HG03103 (cell line): ENCODE measurements around the gene LMF1.

Experiments
- ATAC-seq: cut with Tn5 transposase; IDR thresholded peaks from one replicate; pipeline ENCODE4 v1.9.1; 2021; ENCODE audit warnings: low read depth; ENCODE audit not compliant: unreplicated experiment

The LMF1 gene

DNA sequence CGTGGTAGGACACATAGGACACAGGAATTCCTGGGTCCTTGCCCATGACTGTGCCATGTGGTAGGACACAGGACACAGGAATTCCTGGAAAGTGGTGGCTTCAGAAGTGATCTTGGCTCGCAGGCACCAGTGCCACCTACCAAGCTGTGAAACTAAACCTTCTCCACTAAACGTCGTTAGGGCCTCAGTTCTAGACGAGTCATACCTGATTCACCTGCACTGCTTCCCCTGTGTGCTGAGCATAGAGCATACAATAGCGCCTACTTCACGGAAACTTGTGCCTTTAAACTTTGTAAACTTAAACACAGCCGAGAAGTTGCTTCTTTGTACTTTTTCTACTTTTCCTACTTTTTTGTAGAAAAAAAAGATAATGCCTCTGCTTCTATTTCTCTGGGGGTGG, 15.6 kb upstream of the LMF1 start:
- ATAC-seq: no peak

DNA sequence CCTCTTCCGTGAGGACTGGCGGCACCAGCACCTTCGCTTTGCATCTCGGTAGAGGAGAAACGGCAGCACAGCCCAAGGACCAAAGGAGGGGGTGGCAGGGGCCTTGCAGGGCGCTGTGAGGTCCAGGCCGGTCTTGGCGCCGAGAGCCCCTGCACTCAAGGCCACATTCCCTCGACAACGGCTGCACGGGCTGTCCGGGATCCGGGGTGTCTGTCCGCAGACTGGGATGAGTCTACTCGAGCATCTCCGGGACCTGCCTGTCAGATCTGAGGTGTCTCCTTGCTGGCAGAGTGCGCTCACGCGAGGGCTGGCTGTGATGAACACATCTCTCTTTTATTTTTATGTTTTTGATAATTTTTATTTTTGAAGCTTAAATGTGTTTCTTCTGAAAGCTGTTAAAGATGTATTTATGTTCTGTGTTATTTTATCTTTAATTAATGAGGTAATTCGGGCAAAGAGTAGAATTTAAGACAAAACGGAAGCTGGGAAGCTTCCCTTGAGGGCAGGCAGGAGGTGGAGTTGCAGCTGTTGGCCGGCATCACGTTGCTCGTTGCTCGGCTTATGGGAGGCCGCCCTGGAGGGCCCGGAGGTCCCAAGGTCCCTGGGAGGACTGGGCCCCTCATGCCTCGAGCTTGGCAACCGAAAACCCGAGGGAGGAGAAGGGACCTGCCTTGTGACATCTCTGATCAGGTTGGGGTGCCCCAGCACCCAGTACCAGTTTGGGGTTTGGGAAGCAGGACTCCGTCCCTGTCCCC, 15.0 kb upstream of the LMF1 start:
- ATAC-seq: no peak

DNA sequence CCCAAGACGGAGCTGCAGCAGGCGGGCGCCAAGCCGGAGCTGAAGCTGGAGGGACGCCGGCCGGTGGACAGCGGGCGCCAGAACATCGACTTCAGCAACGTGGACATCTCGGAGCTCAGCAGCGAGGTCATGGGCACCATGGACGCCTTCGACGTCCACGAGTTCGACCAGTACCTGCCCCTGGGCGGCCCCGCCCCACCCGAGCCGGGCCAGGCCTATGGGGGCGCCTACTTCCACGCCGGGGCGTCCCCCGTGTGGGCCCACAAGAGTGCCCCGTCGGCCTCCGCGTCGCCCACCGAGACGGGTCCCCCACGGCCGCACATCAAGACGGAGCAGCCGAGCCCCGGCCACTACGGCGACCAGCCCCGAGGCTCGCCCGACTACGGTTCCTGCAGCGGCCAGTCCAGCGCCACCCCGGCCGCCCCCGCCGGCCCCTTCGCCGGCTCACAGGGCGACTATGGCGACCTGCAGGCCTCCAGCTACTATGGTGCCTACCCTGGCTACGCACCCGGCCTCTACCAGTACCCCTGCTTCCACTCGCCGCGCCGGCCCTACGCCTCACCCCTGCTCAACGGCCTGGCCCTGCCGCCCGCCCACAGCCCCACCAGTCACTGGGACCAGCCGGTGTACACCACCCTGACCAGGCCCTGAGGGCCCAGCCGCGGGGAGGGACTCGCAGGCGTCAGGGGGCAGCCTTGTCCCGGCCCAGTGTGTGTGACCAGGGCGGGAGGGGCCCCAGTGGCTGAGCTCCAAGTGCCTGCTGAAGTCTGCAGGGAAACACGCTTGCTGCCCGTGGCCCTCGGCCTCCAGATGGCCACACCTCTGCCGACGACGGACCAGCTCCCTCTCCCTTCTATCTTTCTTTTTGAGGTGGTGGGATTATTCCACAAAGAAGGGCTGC, 14.2 kb upstream of the LMF1 start:
- ATAC-seq: no peak

DNA sequence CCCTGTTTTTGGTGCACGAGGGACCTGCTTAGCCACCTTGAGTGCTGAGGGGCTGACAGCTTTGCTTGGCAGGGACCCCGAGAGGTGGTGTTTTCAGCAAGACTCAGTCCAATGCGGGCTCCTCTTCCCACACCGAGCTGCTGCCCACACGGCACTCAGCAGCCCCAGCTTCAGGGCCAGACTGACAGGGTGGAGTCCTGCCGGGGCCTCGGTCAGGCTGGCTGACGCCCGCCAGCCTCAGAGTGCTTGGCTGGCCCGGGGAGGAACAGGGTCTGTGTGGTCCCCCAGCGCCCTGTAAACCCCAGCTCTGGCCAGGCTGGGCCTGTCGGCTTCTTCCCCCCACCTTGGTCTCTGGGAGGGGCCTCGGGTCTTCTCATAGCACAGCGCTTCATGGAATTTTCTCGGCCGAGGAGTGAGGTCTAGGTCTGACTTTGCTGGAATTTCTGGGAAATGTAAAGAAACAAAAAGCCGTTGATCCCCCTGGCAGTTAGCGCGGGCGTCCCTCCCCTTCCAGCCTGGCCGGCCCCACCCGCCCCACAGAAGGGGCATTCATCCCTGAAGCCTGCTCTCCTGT, 13.4 kb upstream of the LMF1 start:
- ATAC-seq: no peak

DNA sequence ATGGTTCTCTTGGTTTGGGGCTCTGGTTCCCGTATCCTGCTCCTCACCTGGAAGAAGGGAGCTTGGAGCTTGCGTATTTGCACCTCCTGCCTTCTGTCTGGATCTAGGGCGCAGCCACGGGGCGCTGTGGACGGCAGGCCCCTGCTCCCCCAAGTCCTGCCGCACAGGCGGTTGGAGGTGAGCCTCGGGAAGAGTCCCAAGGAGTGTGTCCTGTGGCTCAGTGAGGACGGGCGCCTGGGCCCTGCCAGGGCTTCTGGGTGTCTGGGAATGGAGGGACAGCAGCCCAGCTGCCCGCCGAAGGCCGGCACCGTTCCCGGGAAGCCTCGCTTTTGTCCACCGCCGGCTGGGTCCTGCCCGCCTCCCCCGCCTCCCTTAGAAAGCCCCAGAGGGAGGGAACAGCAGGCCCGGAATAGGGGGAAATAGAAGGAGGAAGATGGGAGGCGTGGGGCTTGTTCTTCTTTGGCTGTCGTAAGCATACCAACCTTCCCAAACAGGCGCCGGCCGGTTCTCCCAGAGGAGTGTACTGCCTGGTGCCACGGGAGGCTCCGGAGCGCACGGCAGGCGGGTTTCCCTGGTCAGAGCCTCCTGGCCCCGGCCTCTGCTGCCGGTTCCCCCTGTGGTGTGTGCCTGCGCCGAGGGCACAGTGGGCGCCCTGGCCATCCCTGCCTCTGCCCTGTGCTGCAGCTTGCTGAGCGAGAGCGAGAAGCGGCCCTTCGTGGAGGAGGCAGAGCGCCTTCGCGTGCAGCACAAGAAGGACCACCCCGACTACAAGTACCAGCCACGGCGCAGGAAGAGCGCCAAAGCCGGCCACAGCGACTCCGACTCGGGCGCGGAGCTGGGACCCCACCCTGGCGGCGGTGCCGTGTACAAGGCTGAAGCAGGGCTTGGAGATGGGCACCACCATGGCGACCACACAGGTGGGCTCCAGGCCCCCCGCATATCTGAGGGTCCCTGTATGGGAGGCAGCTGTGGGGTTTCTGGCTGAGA, 12.6 kb upstream of the LMF1 start:
- no peak for ATAC-seq

DNA sequence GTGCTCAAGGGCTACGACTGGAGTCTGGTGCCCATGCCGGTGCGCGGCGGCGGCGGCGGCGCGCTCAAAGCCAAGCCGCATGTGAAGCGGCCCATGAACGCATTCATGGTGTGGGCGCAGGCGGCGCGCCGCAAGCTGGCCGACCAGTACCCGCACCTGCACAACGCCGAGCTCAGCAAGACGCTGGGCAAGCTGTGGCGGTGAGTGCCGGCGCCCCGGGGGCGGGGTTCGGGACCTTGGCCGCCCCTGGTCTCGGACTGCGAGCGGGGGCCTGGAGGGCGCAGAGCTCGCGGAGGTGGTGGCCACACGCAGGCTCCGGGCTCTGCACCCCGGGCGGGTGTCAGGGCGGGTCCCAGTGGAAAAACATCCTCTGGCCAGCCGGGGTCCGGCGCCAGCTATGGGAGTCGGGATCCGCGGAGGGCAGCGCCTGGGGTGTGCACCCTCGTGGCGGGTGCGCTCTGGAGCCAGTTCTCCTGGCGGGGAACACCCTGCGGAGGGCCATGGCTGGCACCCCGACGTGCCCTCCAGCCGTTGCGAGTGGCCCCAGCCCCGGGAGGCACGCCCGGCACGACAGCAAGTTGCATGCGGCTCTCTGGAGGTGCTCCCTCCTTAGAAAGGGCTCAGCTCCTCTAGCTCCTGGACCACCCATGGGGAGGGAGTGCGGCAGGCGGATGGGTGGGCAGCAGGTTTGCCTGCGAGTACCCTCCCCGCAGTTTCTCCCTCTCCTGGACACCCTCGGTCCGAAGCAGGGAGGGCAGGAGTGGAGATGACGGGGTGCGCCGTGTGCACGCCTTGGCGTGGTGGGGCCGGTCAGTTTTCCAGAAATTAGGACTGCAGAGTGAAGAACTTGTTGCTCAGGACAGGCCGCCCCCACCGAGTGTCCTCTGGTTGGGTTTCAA, 11.6 kb upstream of the LMF1 start:
- no peak for ATAC-seq

DNA sequence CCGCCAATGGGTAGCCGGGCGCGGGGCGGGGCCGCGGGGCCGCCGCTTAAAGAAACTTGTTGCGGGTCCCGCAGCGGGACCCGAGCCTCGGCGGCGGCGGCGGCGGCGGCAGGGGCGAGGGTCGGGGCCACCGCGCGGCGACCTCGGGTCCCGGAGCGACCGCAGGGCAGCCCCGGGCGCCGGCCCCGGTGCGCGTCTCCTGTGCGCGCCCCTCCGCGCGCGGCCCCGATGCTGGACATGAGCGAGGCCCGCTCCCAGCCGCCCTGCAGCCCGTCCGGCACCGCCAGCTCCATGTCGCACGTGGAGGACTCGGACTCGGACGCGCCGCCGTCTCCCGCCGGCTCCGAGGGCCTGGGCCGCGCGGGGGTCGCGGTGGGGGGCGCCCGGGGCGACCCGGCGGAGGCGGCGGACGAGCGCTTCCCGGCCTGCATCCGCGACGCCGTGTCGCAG, 10.9 kb upstream of the LMF1 start, which contains the start of gene SOX8:
Gene SOX8 (plus strand): TSS at position 76 of the 450 bp plus-strand sequence. CDS start 153 bp downstream, at position 229.
- no peak for ATAC-seq

DNA sequence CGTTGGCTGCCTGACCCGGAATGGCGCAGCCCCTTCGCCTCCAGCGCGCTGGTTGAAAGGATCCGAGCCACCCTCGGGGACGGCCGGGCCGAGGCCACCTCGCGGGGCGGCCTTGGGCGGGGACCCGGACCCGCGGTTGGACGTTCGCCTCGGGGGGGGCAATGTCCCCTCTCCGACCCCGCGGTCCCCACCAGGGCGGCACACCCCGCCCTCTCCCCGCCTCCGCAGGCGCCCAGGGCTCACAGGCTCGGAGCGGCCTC, 9.7 kb upstream of the LMF1 start:
- ATAC-seq: no peak

DNA sequence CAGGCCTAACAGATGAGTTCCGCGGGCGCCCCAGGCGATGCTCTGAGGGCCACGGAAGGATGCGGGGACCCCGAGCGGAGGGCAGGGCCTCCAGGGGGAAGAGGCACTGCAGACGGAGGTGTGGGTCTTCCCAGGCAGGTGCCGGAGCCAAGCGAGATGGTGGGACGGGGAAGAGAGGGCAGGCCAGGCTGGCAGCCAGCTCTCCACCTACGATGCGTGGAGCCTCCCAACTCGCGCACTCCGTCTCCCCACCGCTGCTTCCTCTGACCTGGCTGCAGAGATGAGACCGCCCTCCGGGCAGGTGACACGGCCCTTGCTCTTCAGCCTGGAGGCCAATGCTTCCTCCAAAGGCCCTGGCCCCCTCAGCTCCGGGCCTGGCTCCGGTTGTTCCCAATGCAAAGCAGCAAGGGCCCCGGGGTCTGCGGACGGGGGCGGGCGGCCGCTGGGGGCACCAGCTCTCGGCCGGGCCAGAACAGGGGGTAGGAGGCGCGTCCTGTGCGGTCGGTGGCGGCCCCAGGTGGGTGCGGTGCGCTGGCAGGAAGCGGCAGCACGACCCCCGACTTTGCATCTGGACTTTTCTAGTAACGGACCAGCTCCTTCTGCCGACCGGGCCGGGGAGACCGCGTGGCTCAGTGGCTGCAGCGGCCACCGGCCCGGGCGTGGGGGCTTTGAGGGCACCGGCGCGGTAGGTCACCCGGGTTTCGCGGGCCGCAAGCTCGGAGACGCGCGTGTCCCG, 9.2 kb upstream of the LMF1 start:
- ATAC-seq: no peak

DNA sequence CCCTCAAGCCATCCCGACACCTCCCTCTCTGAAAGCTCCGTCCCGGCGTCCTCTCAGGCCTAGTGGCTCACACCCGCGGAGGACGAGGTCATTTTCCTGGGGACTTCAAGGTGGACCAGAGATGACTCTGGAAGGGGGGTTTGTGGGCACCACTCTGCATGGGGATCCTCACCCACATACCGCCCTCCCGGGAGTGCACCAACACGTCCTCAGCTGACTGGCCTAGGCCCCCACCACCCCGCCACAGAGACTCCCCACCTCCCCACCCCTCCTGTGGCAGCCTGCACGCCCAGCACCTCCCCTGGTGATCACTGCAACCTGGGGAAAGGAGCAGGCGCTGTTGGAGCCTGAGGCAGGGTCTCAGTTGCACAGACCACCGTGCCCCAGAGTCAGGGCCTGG, 8.4 kb upstream of the LMF1 start:
- no peak for ATAC-seq

DNA sequence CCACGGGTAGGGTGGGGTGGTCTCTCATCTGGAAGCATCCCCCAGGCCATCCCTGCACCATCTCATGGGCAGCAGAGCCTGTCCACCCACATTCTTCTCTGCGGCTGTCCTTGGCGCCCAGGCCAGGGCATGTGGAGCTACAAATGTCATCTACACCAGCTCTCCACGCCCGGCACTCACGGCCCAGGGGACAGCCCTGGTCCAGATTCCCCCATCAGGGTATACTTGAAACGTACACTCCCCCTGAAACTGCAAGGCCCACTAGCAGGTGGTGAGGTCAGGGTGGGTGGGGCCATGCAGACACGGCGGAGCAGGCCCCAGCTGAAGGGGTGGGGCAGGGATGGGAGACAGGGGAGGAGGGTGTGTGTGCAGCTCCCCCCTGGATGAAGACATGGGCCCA, 7.6 kb upstream of the LMF1 start:
- no peak for ATAC-seq

DNA sequence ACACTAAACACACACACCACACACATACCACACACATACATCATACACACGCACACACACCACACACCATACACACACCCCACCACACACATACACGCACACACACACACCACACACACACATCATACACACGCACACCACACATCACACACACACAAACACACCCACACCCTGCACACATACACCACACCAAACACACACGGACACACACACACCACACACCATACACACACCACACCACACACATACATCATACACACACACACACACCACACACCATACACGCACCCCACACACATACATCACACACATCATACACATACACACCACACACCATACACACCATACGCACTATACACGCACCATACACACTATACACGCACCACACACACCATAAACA, 7.1 kb upstream of the LMF1 start:
- no peak for ATAC-seq

DNA sequence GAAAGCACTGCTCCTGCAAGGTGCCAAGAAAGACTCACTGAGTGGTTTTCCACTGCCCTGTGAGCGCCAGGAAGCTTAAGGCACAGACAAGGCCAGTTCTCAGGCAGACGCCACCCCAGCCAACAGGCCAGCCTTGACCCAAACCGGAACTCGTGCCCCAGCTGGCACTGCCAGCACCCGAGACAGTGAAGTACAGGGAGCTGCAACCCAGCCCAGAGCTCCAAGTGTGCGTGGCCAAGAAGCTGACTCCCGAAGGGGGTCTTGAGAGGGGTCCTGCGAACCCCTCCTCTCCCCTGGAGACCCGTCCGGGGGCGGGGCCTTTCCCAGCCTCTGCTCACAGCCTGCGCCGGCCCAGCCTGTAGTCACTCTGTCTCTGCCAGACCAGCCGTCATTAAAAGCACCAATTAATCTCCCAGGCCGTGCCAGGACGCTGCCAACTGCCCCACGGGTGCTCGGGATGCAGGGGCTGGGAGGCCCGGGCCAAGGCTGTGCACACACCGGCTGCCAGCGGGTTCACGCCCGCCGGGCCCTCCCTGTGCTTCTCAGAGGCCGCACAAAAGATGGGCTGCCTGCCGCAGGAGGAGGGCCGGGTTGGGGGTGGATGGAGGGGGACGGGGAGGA, 6.4 kb upstream of the LMF1 start:
- no peak for ATAC-seq

DNA sequence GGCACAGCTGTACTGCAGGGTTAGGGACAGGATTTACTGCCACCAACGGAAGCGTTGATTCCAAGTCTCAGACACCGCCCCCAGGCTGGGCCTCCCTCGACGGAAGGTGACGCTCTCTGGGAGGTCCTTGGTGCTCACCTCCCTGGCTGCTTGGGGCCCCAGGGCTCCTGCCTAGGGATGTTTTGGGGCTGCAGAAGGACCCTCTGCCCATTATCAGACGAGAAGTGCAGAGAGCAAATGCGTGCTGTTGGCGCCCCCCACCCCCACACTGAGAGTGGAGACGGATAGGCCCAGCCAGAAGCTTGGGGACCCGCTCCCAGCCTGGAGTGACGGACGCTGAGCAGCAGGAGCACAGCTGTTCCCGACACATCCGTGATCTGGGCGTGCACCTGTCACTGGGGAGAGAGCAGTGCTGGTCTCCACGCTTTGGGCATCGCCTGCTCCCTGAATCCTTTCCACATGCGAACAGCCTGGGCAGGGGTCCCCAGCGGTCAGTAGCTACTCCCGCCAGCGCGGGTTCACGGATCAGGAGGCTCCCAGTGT, 5.7 kb upstream of the LMF1 start:
- no peak for ATAC-seq

DNA sequence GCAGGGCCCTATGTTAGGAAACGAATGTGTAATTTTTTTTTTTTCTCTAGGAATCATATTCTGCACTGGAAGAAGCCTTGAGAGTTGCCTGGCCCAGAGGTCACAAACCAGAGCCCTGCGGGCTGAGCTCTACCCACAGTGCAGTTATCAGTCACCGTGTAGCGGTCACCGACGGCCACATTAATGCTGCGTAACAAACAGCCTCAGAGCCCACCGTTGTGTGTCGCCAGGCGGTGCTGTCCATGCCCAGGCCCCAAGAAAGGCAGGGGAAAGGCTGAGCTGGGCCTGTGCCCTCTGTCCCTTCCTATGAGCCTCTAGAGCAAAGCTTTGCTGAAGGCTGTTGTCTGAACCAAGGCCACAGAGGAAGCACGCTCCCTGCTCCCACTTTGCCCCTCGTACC, 4.5 kb upstream of the LMF1 start:
- ATAC-seq: no peak

DNA sequence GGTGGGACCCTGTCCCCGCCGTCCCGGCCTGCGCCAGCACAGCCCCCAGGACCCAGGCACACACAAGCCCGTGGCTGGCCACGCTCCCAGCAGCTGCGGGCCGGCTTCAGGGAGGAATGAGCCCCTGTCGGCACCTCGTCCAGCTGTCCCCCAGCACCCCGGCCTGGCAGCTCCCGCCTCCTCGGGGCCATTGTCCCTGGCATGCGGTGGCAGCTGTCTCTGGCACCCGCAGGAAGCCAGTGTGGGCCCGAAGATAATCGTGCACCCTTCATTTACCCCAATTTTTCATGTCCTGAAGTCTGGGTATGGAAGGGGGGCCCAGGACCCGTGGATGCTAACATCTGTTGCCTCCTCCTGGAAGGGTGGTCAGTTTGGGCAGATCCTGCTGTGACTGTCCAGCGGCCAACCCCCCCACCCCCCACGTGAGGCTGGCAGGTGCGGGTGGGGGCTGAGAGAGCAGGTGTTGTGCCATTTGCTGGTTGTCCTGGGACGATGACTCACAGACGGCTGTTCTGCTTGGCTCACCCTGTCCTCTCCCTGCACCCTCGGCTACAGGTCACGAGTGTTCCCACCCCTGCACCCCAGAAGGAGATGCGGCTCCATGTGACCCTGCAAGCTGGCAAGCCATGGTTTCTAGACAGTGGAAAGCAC, 4.0 kb upstream of the LMF1 start:
- ATAC-seq: no peak

DNA sequence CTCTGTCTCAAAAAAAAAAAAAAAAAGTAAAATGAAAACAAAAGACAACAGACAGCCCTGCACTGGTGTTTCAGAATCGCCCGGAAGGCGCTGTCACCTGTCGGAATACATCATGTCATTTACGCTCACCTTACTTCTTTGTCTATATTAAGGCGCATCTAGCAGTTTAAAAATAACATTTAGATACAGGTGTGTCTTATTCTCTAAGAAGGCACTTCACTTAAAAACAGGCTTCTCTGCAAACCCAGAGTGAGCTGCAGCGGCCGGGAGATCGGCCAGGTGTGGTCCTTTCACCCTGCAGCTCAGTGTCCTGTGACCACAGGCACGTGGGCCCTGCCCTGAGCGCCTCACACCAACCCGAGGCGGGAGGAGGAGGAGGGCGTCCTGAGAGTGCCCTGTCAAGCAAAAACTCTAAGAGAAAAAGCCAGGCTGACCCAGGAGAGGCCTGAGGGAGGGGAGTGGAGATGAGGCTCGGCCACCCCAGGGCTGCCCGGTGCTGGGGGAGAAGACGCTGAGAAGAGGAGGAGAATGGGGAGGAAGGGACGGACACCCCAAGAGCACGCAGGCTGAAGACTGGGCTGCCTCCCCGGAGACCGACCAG, 3.3 kb upstream of the LMF1 start:
- no peak for ATAC-seq
